Panc1 (cell line): ENCODE data around the gene SEPTIN2. TPM values are rescaled to one million over a fixed set of nuclear protein-coding genes. Genes with fewer than 3 reads are reported as not detected.

ENCODE experiments used
- ATAC-seq: fragments of 200-7000 bp; cut with Tn5 transposase; 2 replicates; pipeline ENCODE4 v1.9.1; 2020; ENCODE audit warnings: mild to moderate bottlenecking, moderate library complexity
- BruUV-seq: library from RNA; stranded (reverse); fragments of 400-500 nt; replicated peaks from 2 replicates; lab custom pipeline; 2021; lab: Mats Ljungman, UMichigan
- CTCF ChIA-PET: fragments of 300-600 bp; sonication (Branson Sonifier 250); formaldehyde crosslinking; loops from one replicate; lab custom pipeline; 2022; ENCODE audit warnings: antibody characterized with exemption; lab: Charles Lee
- POLR2A ChIA-PET: fragments of 300-600 bp; sonication (Branson Sonifier 250); formaldehyde crosslinking; loops from one replicate; lab custom pipeline; 2022; ENCODE audit warnings: antibody characterized with exemption; lab: Charles Lee
- DNase-seq: peaks from one replicate; pipeline ENCODE4 v3.0.0-alpha.2; 2010; ENCODE audit warnings: low read depth, low spot score
- H3K27ac ChIP-seq: 2 replicates; pipeline ENCODE4 v1.5.1; 2011; ENCODE audit warnings: mild to moderate bottlenecking, low read length, inconsistent platforms
- H3K27me3 ChIP-seq: fragments of 200-500 bp; sonication (Bioruptor generic); 2 replicates; pipeline ENCODE4 v1.6.0; 2014; ENCODE audit warnings: low read length, inconsistent platforms; ENCODE audit not compliant: control insufficient read depth, insufficient read depth
- H3K36me3 ChIP-seq: fragments of 200-500 bp; sonication (Bioruptor generic); 2 replicates; pipeline ENCODE4 v1.5.1; 2014; ENCODE audit warnings: inconsistent platforms, mild to moderate bottlenecking, low read length, moderate library complexity; ENCODE audit not compliant: control insufficient read depth, insufficient read depth
- H3K4me1 ChIP-seq: 2 replicates; pipeline ENCODE4 v1.5.1; 2011; ENCODE audit warnings: inconsistent platforms, mild to moderate bottlenecking, low read length, moderate library complexity; ENCODE audit not compliant: control insufficient read depth, insufficient read depth
- H3K4me3 ChIP-seq, 2 experiments: 2 replicates each; pipeline ENCODE4 v1.5.1; 2011 to 2012; ENCODE audit warnings: low read depth in 2 of 2, low read length in 2 of 2, mild to moderate bottlenecking in 2 of 2, inconsistent platforms in 1 of 2, moderate library complexity in 1 of 2
- H3K9me3 ChIP-seq: fragments of 200-500 bp; sonication (Bioruptor generic); 2 replicates; pipeline ENCODE4 v1.5.1; 2014; ENCODE audit warnings: low read depth, mild to moderate bottlenecking, inconsistent platforms, low read length, moderate library complexity; ENCODE audit not compliant: control insufficient read depth, insufficient read depth
- CTCF ChIP-seq: fragments of 450-650 bp; IDR thresholded peaks from 2 replicates; pipeline ENCODE4 v1.5.1; 2017; ENCODE audit warnings: mild to moderate bottlenecking
- POLR2AphosphoS5 ChIP-seq: IDR thresholded peaks from 2 replicates; pipeline ENCODE4 v1.6.1; 2012; ENCODE audit warnings: mild to moderate bottlenecking, low read depth, low read length, moderate library complexity
- REST ChIP-seq, 2 experiments: IDR thresholded peaks; 2 replicates each; pipeline ENCODE4 v1.6.1; 2011 to 2012; ENCODE audit warnings: low read depth in 2 of 2, control low read depth in 1 of 2, low read length in 1 of 2, mild to moderate bottlenecking in 1 of 2, moderate library complexity in 1 of 2; ENCODE audit not compliant: insufficient read depth in 1 of 2
- SIN3A ChIP-seq: IDR thresholded peaks from 2 replicates; pipeline ENCODE4 v1.6.1; 2012; ENCODE audit warnings: low read depth, mild to moderate bottlenecking, low read length, moderate library complexity, borderline replicate concordance; ENCODE audit not compliant: insufficient read depth
- TCF7L2 ChIP-seq: IDR thresholded peaks from 2 replicates; pipeline ENCODE4 v1.6.1; 2011; ENCODE audit warnings: mild to moderate bottlenecking, low read depth, low read length, inconsistent platforms
- in situ Hi-C: cut with HindIII; loops from 2 replicates; pipeline ENCODE4 v1.10.0; 2016; ENCODE audit warnings: low sequenced_read_pairs, low pct_unique_long_range_greater_than_20kb
- intact Hi-C: fragments of 100-400 bp; cut with micrococcal nuclease; formaldehyde crosslinking; loops from one replicate; pipeline ENCODE4 v1.10.0; 2022; ENCODE audit not compliant: unreplicated experiment
- total RNA-seq: library from RNA; stranded (reverse); gene quantifications from one replicate; pipeline ENCODE4 v1.2.1, GENCODE V29; 2021; ENCODE audit not compliant: unreplicated experiment

The SEPTIN2 gene
- total RNA-seq, 1 experiment from 2014 or later, result 303 TPM

GRCh38 chr2:241269707-241270520, 45.8 kb upstream of the SEPTIN2 start:
- H3K9me3 ChIP-seq, result no peaks in the 10 kb centered on the region
- in situ Hi-C loops (no loop called here), intact Hi-C loops (no loop called here)
- no peak for DNase-seq
- CTCF ChIA-PET, result no interaction called here
- H3K36me3 ChIP-seq, result peaks cover 23% of the 10 kb centered on the region
- POLR2A ChIA-PET, result no interaction called here
- no peak for TF ChIP-seq CTCF
- TF ChIP-seq TCF7L2, result no peak
- TF ChIP-seq POLR2AphosphoS5, result no peak
- TF ChIP-seq REST (IDR thresholded peaks at IDR 0.05; ENCODE audit: insufficient read depth in 1 of 2, low read depth in 2 of 2, low read length in 1 of 2), result no peak
- no peak for TF ChIP-seq SIN3A
- BruUV-seq, result no TSS peak
- H3K4me1 ChIP-seq, result peaks cover 49% of the 10 kb centered on the region
- no peaks in the 10 kb centered on the region for H3K27me3 ChIP-seq
- ATAC-seq, result no peak
- no peak overlapping the region for H3K27ac ChIP-seq
- no peak overlapping the region for H3K4me3 ChIP-seq

- in situ Hi-C loops (no loop called here), intact Hi-C loops (no loop called here)
- H3K27ac ChIP-seq, result no peak overlapping the region
- no TSS peak for BruUV-seq
- H3K9me3 ChIP-seq, result no peaks in the 10 kb centered on the region
- ChIA-PET POLR2A (no interaction called here), CTCF (no interaction called here)
- ATAC-seq, result no peak
- H3K27me3 ChIP-seq, result no peaks in the 10 kb centered on the region
- TF ChIP-seq REST (IDR thresholded peaks at IDR 0.05; ENCODE audit: insufficient read depth in 1 of 2, low read depth in 2 of 2, low read length in 1 of 2) (no peak), CTCF (no peak), POLR2AphosphoS5 (no peak), TCF7L2 (no peak), SIN3A (no peak)
- peaks cover 20% of the 10 kb centered on the region for H3K36me3 ChIP-seq
- DNase-seq, result no peak
- H3K4me1 ChIP-seq, result peaks cover 49% of the 10 kb centered on the region
- H3K4me3 ChIP-seq, result no peak overlapping the region
These were observed 45.2 kb upstream of the SEPTIN2 start for GRCh38 chr2:241270531-241270930.
